Ishikawa (cell line): Measurements from ENCODE around the gene LRRIQ1.

Experiments used
- EP300 ChIP-seq: IDR thresholded peaks from 2 replicates; pipeline ENCODE4 v1.6.1; 2012; ENCODE audit warnings: borderline replicate concordance
- MAX ChIP-seq: IDR thresholded peaks from 2 replicates; pipeline ENCODE4 v1.6.1; 2012
- REST ChIP-seq: IDR thresholded peaks from 2 replicates; pipeline ENCODE4 v1.6.1; 2012; ENCODE audit warnings: low read depth, mild to moderate bottlenecking

- TF ChIP-seq REST (no peak), EP300 (no peak), MAX (no peak)
These were observed 143.6 kb downstream of the LRRIQ1 start for GRCh38 chr12:85179680-85180270.
